IPS-NIHi11 (cell line): ENCODE results near the gene PLD2.
"Not testable (repeated sequence)": the region's sequence is repeated elsewhere in the genome, so short reads cannot be mapped to it uniquely, and the experiment has no call there.

Experiments
- DNase-seq: peaks from one replicate; pipeline ENCODE4 v3.0.0; 2012; ENCODE audit warnings: mixed read lengths, low spot score

Gene PLD2

GRCh38 chr17:4836221-4836620 is 29.3 kb downstream of the PLD2 start:
- no peak for DNase-seq

GRCh38 chr17:4837471-4838308 is 30.7 kb downstream of the PLD2 start:
- no peak for DNase-seq

- no peak for DNase-seq
Measured at GRCh38 chr17:4838309-4838785, 31.4 kb downstream of the PLD2 start.

GRCh38 chr17:4839221-4839620 is 32.3 kb downstream of the PLD2 start:
- DNase-seq = no peak

GRCh38 chr17:4839965-4840892 is 33.3 kb downstream of the PLD2 start:
- no peak for DNase-seq

GRCh38 chr17:4840893-4841242 is 33.9 kb downstream of the PLD2 start:
- DNase-seq = no peak

- DNase-seq = no peak
Measured at GRCh38 chr17:4842376-4842775, 35.4 kb downstream of the PLD2 start.

- DNase-seq = no peak
Measured at GRCh38 chr17:4843321-4844000, 36.5 kb downstream of the PLD2 start.

GRCh38 chr17:4845118-4845517 is 38.2 kb downstream of the PLD2 start:
- DNase-seq = no peak

- no peak for DNase-seq
Measured at GRCh38 chr17:4846635-4847390, 39.9 kb downstream of the PLD2 start.

- DNase-seq = no peak
Measured at GRCh38 chr17:4849011-4849536, 42.1 kb downstream of the PLD2 start.

- DNase-seq = no peak
Measured at GRCh38 chr17:4850246-4850645, 43.3 kb downstream of the PLD2 start.

- no peak for DNase-seq
Measured at GRCh38 chr17:4851084-4851483, 44.1 kb downstream of the PLD2 start.

GRCh38 chr17:4852567-4853207 is 45.7 kb downstream of the PLD2 start:
- no peak for DNase-seq

GRCh38 chr17:4853208-4853671 is 46.3 kb downstream of the PLD2 start:
- no peak for DNase-seq

GRCh38 chr17:4854111-4854681 is 47.2 kb downstream of the PLD2 start:
- no peak for DNase-seq

GRCh38 chr17:4856271-4856936 is 49.5 kb downstream of the PLD2 start:
- no peak for DNase-seq

- DNase-seq = no peak
Measured at GRCh38 chr17:4856937-4857314, 50.0 kb downstream of the PLD2 start.

GRCh38 chr17:4857347-4857746 is 50.4 kb downstream of the PLD2 start:
- not testable (repeated sequence) for DNase-seq
